Ecto neural progenitor cell (in vitro differentiated cells): ENCODE data around the gene TACSTD2.
A peak's percentile ranks its signal among the peaks of the same experiment; 100 is the strongest.
"Not testable (repeated sequence)": the region's sequence is repeated elsewhere in the genome, so short reads cannot be mapped to it uniquely, and the experiment has no call there.

Source experiments
- DNase-seq: peaks from one replicate; pipeline ENCODE4 v3.0.0-alpha.2; 2018; ENCODE audit warnings: low spot score

TACSTD2 gene, protein sequence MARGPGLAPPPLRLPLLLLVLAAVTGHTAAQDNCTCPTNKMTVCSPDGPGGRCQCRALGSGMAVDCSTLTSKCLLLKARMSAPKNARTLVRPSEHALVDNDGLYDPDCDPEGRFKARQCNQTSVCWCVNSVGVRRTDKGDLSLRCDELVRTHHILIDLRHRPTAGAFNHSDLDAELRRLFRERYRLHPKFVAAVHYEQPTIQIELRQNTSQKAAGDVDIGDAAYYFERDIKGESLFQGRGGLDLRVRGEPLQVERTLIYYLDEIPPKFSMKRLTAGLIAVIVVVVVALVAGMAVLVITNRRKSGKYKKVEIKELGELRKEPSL

DNA sequence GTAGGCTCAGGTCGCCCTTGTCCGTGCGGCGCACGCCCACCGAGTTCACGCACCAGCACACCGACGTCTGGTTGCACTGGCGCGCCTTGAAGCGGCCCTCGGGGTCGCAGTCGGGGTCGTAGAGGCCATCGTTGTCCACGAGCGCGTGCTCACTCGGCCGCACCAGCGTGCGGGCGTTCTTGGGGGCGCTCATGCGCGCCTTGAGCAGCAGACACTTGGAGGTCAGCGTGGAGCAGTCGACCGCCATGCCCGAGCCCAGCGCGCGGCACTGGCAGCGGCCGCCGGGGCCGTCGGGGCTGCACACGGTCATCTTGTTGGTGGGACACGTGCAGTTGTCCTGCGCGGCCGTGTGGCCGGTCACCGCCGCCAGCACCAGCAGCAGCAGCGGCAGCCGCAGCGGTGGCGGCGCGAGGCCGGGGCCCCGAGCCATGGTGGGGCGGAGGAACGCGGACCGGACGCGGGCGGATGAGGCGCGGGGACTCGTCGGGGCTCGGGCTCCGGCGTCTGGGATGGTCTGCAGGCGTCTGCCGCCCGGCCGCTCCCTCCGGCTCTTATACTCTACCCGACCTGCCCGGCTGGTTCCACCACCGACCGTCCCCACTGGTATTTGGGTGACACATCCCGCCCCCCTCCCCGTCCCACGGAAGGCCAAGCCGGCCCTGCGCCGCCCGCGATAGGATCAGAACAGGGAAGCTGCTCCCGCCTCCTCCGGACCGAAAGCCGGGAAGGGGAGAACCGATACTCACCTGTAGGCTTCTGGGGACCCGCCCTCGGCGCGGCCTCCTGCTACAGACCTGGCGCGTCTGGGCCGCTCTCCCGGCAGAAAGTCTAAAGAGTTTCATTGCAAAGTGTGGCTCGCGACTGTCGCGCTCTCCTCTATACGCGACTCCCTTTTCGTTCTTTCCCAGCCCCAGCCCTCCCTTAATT, at the start of gene TACSTD2:
TSS of gene TACSTD2 (minus strand) at position 526 of the 927 bp plus-strand sequence. CDS start at position 430, 96 bp downstream.
- peak; percentile 68 for DNase-seq

DNA sequence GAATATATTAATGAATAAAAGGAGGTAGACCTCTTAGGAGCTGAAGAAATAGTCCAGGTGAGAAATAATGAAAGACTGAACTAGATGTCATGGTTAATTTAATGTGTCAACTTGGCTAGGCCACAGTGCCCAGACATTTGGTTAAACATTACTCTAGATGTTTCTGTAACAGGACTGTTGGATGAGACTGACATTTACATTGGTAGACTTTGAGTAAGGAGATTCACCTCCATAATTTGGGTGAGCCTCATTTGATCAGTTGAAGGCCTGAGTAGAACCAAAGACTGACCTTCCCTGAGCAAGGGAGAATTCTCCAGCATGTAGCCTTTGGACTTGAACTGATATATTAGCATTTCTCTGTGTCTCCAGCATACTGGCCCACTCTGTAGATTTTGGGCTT, 49.2 kb upstream of the TACSTD2 start:
- DNase-seq = no peak

DNA sequence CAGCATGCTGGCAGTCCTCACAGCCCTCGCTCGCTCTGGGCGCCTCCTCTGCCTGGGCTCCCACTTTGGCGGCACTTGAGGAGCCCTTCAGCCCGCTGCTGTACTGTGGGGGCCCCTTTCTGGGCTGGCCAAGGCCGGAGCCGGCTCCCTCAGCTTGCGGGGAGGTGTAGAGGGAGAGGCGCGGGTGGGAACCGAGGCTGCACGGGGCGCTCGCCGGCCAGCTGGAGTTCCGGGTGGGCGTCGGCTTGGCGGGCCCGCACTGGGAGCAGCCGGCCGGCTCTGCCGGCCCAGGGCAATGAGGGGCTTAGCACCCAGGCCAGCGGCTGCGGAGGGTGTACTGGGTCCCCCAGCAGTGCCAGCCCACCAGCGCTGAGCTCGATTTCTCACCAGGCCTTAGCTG, 46.2 kb upstream of the TACSTD2 start:
- DNase-seq = not testable (repeated sequence)

DNA sequence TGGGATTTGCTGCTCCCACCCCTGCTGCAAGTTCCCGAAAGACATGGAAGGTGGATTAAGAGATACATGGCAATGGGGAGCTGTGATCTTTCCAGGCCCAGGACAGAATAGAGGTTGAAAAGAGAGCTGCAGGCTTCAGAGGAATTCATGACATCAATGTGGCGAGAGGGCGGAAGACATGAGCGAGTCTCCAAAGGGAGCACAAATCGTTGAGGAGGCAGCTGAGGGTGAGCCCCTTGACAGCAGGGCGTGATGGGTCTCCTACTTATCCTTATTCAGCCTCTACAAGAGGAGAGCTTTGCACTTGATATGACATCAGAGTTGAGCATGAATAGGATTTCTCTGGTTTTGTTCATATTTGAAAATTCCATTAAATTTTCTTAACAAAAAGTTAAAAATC, 45.5 kb upstream of the TACSTD2 start:
- no peak for DNase-seq

DNA sequence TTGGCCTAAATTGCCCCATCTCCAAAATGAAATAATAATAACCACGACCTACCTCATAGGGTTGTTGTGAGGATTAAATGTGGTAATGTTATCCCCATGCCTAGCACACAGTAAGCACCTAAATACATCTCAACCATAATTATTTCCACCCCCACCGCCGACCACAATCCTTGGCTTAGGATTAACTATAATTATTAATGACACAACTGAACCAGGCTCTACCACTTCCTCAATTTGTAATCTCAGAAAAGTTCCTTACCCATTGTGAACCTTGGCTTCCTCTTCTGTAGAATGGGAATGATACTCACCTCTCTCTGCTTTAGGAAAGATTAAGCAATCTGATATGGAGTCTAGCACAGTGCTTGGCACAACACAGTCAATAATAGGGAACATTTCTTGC, 44.3 kb upstream of the TACSTD2 start:
- DNase-seq = no peak

DNA sequence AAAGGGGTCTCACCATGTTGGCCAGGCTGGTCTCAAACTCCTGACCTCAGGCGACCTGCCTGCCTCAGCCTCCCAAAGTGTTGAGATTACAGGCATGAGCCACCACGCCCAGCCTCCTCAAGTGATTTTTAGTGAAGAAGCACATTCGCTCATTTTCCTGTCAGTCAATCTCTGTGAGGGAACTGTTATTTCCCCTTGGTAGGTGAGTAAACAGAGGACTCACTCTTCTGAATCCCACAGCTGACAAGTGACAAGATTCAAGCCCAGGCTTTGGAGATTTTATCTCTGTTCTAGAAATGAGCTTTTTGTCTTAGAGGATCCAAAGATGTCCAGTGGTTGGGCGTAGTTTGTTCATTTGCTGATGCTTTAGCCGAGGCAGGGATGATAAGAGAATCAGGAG, 43.9 kb upstream of the TACSTD2 start:
- DNase-seq = no peak

DNA sequence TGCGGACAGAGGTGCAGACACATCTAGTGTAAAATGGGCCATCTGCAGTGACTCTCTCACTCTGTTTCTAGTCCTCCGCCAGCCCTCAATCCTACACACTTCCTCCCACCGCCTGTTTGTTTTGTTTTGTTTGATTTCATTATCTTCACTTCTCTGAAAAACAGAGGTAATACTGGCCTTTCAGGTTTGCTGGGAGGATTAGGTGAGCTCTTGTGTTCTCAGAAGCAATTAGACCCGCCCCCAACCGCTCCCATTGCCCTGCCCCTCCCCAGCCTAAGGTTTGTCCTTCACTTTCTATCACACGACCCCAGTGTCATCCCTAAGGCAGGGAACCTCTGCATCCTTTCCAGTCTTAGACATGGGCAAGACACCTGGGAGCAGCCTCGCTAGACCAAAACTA, 43.2 kb upstream of the TACSTD2 start:
- DNase-seq = no peak

DNA sequence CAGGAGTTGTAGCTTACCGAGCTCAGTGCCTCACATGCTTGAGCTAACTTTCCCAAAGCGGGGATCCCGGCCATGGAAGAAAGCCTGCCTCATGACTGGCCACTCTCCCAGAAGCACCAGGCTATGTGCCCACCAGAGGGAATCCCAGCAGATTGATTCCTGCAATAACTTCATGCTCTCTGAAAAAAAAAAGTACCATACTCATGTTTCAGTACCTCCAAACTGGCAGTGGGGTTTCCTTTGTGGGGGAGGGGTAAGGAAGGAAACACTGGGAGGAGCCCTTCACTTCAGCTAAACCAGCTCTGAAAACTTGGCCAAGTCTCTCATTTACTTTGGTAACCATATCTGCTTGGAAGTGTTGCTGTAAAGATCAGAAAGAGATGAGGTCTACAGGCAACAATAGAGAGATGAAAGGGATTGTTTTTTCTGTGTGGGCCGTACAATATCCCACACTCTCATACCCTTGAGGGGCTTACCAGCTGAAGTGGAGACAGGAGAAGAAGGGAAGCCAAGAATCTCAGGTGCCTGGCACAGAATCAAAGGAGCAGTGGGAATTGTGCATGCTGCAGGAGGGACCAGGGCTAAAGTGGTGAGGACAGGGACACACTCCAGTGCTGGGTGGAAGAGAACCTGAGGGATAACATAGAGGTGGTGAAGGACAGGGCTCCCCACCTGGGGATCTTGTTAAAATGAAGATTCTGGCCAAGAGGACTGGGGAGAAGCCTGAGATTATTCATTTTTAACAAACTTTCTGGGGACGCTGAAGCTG, 42.4 kb upstream of the TACSTD2 start:
- DNase-seq = no peak

DNA sequence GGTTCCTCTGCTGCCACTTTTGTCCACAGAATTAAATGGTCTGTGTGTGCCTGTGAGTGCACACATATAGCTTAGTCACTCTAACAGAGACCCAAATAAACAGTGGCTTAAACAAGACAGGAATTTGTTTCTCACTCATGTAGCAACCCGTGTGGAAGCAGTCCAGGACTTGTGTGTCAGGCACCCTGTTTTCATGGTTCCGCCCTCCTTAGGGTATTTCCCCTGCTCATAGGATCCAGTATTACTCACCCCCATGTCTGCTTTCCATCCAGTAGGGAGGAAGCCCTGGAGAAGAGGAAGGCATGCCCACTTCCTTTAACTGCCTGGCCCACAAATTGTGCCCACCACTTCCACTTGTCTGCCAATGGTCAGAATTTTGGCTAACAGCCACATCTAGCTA, 41.3 kb upstream of the TACSTD2 start:
- DNase-seq = no peak

DNA sequence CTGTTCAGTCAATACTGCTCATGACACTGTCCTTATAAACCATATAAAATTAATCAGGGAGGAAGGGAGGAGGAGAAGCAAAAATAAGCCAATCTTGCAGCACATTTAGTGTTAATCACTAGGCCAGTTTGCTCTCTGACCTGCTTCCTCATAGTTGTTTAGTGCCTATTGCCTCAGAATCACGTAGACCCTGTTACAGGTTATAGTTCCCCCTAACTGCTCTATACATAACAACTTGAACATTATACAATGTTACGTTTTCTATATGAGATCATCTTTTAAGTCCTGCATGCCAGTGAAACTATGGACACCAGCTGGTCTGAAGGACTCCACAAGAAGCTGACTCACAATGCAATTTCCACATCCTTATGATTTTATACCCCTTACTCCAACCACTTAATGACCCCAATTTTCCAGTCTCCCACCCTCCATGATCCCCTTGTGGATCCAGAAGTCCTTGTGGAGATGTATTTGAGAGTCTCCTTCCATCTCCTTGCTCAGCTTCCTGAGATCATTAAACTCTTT, 34.9 kb upstream of the TACSTD2 start:
- no peak for DNase-seq

DNA sequence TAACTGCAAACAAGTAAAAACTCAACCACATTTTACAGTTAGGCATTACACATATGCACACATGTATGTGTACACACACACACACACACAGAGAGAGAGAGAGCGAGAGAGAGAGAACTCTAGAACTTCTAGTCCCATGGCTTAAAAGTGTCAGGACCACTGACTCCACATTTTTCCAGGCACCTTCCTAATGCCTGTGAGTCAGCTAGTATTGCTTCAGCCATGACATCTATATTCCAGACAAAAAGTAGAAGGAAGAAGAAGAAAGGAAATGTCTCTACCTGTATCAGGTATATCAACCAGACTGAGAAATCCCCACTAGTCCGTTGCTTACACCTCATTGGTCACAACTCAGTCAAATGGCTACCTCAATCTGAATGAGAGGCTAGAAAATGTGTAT, 31.9 kb upstream of the TACSTD2 start:
- no peak for DNase-seq

DNA sequence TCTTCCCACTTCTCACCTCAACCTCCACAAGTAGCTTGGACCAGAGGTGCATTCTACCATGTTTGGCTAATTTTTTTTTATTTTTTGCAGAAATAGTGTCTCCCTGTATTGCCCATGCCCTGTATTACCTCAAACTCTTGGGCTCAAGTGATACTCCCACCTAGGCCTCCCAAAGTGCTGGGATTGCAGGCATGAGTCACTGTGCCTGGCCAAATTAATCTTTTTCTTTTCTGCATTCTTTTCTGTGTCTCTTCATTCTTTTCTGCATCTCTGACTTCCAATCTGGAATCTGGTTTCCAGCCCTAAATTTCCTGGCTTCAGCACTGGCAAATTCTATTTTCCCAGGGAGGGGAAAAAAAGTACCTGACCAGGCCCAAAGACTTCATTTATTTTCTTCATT, 31.2 kb upstream of the TACSTD2 start:
- no peak for DNase-seq

DNA sequence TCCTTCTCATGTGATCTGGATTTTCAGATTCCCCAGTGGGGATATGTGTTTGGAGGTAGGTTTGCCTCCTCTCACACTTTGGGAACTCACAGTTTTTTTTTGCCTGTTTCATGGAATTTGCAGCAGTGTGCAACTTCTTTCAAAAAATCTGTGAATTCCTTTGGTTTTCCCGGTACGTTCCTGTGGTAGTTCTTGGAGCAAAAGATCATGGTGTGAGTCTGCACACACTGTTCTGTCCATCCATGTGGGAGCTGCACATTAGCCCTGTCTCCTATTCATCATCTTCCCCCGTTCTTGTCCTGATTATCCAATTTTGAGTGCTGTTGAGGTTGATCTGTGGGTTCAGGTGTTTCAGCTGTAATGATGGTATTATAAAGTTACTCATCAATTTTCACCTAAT, 30.3 kb upstream of the TACSTD2 start:
- no peak for DNase-seq

DNA sequence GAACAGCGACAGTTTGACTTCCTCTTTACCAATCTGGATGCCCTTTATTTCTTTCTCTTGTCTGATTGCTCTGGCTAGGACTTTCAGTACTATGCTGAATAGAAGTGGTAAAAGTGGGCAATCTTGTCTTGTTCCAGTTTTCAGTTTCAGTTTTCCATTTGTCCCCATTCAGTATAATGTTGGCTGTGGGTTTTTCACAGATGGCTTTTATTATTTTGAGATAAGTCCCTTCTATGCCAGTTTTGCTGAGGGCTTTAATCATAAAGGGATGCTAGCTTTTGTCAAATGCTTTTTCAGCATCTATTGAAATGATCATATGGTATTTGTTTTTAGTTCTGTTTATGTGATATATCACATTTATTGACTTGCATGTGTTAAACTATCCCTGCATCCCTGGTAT, 24.9 kb upstream of the TACSTD2 start:
- DNase-seq = not testable (repeated sequence)

DNA sequence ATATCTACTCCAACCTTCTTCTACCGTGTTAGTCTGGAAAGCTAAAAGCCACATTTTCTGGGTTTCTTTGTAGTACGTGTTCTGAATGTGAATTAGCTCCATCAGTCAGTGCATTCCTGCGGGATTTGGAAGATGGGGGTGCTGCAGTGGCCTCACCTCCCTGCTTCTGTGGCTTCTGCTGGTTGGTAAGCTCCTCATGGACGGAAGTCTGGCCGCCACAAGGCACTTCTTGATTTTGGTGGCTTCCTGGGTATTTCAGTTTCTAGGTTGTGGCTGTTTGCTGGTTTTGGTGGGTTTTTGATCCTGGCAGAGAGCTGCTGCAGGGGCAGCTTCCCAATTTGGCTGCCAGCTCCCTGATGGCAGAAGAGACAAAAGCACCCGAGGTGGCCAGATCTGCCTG, 20.9 kb upstream of the TACSTD2 start:
- no peak for DNase-seq

DNA sequence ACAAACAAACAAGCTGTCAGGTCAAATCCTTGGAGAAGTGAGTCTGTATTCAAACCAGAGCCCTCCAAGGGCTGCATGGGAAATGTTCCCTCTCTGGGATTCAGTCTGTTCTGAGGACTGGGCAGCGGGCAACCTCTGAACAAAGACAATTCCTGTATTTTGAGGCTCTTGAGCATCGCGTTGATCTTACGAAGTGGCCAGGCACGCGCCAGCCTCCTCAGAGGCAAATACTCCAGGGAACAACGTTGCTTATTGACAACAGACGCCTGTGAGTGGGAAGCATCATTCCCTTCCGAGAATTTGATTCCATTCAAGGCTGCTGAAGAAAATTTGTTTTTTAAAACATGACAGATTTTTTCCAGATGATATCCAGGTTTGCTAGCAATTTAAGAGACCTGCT, 20.0 kb upstream of the TACSTD2 start:
- no peak for DNase-seq

DNA sequence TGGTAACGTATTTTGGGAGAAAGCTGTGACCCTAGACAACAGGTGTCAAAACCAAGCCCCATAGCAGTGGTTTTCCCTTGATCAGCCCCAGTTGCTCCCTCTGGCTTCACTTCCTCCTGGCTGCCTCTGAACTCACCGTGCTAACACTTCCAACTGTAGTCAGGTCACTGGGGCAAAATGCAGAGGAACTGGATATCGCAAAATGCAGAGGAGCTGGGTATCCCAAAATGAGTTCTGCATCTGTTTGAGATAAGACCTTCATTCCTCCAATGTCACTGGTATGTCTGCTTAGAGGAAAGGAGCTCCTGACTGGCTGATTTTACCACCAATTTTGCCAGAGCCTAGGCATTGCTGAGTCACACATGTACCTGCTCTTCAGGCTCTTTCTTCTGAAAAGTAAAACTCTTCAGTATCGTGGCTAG, 19.6 kb upstream of the TACSTD2 start:
- no peak for DNase-seq

DNA sequence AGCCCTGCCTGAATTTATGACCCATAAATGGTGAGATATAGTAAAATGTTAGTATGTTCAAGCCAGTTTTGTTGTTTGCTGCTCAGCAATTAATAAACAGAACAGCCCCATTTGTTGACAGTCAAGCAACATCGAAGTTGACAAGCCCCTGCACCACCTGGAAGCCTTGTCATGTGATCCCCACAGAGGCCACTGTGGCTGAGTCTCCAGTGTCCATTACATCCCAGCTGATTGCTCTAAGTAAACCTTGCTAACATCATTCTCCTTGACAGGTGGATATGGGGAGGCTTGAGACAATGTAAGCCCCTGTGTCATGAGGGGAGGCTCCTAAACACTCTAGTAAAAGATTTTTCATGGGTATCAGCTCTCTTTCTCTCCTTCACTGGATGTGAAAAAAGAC, 17.5 kb upstream of the TACSTD2 start:
- no peak for DNase-seq

DNA sequence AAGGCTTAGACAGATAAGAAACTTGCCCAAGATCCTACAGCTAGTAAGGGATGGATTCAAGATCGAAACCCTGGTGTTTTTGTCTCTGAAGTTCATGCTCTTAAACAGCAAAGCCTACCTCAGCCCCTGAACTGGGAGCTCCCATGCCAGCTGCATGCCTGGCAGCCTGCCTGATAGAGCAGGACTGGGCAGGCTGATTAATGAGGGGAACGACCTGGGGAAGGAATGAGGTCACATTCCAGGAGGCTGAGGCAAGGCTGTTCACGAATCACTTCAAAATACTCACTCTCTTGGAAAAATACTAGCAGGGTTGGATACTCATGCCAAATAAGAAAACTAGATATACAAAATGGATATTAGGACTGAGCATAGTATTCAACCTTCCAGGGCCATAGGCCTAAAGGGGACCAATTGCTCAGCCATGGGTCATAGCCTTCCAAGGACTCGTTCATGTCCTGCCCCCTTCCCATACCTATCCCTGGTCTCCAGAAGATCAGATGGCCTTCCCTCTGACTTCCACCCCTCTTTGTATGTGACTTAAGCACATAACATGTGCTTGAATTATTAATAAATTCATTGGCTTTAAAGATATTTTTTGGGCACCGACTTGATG, 15.6 kb upstream of the TACSTD2 start:
- no peak for DNase-seq

DNA sequence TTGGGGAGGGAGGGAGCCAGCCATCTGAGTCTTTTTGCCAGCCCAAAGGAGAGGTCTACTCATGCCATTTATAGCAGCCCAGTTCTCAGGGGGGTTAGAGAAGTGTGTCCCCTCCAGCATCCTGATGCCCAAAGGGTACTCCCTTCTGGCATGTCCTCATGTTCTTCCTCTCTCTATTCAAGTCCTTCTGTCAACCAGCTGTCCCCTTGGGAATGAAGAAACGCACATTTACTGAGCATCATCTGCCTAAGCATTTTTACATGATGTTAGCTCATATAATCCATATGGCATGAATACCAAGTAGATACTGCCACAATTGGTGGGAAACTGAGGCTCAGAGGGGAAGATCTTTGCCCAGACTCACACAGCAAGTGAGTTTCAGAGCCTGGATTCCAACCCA, 14.8 kb upstream of the TACSTD2 start:
- DNase-seq = no peak

DNA sequence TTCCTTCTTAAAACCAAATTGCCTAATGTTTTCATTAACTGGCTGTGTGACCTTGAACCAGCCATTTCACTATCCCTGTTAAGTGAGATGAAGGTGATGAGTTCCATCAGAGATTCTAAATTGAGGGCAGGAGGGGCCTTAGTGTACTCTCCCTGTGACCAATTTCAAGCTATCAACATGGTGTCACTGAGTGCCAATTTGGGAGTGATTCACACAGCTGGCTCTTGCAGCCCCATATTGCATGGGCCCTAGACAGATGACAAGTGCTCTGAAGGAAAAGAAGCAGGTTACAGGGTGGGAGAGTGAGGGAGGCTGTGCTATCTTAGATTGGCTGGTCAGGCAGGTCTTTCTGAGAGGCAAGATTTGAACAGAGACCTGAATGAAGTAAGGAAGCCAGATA, 13.0 kb upstream of the TACSTD2 start:
- DNase-seq = no peak

DNA sequence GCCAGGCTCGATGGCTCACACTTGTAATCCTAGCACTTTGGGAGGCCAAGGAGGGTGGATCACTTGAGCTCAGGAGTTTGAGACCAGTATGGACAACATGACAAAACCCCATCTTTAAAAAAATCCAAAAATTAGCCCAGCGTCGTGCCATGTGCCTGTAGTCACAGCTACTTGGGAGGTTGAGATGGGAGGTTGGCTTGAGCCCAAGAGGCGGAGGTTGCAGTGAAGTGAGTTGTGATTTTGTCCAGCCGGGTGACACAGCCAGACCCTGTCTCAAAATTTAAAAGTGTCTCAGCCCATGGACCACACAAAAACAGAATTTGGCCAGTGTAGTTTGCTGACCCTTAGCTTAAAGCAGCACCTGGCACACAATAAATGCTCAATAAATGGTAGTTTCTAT, 11.3 kb upstream of the TACSTD2 start:
- no peak for DNase-seq
